GM19463 (cell line): Measurements from ENCODE around the gene JPT2.
A peak's percentile ranks its signal among the peaks of the same experiment; 100 is the strongest.

Experiments
- ATAC-seq: cut with Tn5 transposase; IDR thresholded peaks from one replicate; pipeline ENCODE4 v1.9.1; 2021; ENCODE audit warnings: mild to moderate bottlenecking, moderate library complexity; ENCODE audit not compliant: unreplicated experiment

Gene JPT2

GRCh38 chr16:1677942-1678499 lies at the start of gene JPT2:
Gene JPT2, plus strand, starts transcription at chr16:1678279. Its CDS starts 34 bp downstream, at chr16:1678313.
- ATAC-seq = peak; percentile 92

- ATAC-seq = no peak
Observed at GRCh38 chr16:1630450-1631213, 47.4 kb upstream of the JPT2 start.

- no peak for ATAC-seq
Observed at GRCh38 chr16:1631230-1631629, 46.8 kb upstream of the JPT2 start.

GRCh38 chr16:1631931-1632637 lies 46.0 kb upstream of the JPT2 start:
- no peak for ATAC-seq

- ATAC-seq = no peak
Observed at GRCh38 chr16:1632638-1632970, 45.5 kb upstream of the JPT2 start.

GRCh38 chr16:1633310-1633709 lies 44.8 kb upstream of the JPT2 start:
- no peak for ATAC-seq

- ATAC-seq = no peak
Observed at GRCh38 chr16:1634541-1634940, 43.5 kb upstream of the JPT2 start.

- ATAC-seq = no peak
Observed at GRCh38 chr16:1635070-1635469, 43.0 kb upstream of the JPT2 start.

GRCh38 chr16:1637526-1637925 lies 40.6 kb upstream of the JPT2 start:
- ATAC-seq = no peak

GRCh38 chr16:1638757-1639156 lies 39.3 kb upstream of the JPT2 start:
- no peak for ATAC-seq

- no peak for ATAC-seq
Observed at GRCh38 chr16:1639282-1639681, 38.8 kb upstream of the JPT2 start.

- ATAC-seq = no peak
Observed at GRCh38 chr16:1639860-1640259, 38.2 kb upstream of the JPT2 start.

- no peak for ATAC-seq
Observed at GRCh38 chr16:1640261-1640941, 37.7 kb upstream of the JPT2 start.

GRCh38 chr16:1641261-1641660 lies 36.8 kb upstream of the JPT2 start:
- no peak for ATAC-seq

GRCh38 chr16:1642148-1642547 lies 35.9 kb upstream of the JPT2 start:
- no peak for ATAC-seq

GRCh38 chr16:1642753-1643152 lies 35.3 kb upstream of the JPT2 start:
- no peak for ATAC-seq

- ATAC-seq = no peak
Observed at GRCh38 chr16:1643521-1643920, 34.6 kb upstream of the JPT2 start.

- no peak for ATAC-seq
Observed at GRCh38 chr16:1645914-1646525, 32.1 kb upstream of the JPT2 start.

- ATAC-seq = no peak
Observed at GRCh38 chr16:1647856-1648255, 30.2 kb upstream of the JPT2 start.

- no peak for ATAC-seq
Observed at GRCh38 chr16:1650131-1650530, 27.9 kb upstream of the JPT2 start.
